ENCODE measurements around the gene SMG6. TPM values are rescaled to one million over a fixed set of nuclear protein-coding genes. Genes with fewer than 3 reads are reported as not detected.

SMG6 gene
- total and polyA plus RNA-seq, 2 of the 13 experiments (the other 11 are each of a cell fraction or from before 2014, with no cell fraction given), result 4.6 to 14.6 TPM

GRCh38 chr17:2090804-2091534, 212.6 kb downstream of the SMG6 start:
- no peak overlapping the region for H3K4me2 ChIP-seq (ENCODE audit: low read depth, low read length)
- intact Hi-C loops (cut with micrococcal nuclease; ENCODE audit: unreplicated experiment), result no loop called here
- no peak overlapping the region for H3K4me3 ChIP-seq (replicated peaks in 1 of 3; ENCODE audit: insufficient read depth in 1 of 3, low read depth in 2 of 3, low read length in 3 of 3)
- no peak overlapping the region for H3K9ac ChIP-seq (ENCODE audit: insufficient read depth, low read depth, low read length)
- peaks cover 0 to 8% of the 10 kb centered on the region in 2 experiments; a peak in 3 of 5 replicates for H3K36me3 ChIP-seq (replicated peaks in 1 of 2; ENCODE audit: control insufficient read depth in 1 of 2, insufficient read depth in 2 of 2, low read length in 2 of 2)
- POLR2A ChIA-PET, result no interaction called here
- peaks cover 40% of the 10 kb centered on the region for H3K4me1 ChIP-seq (ENCODE audit: insufficient read depth, low read length)
- no peaks in the 10 kb centered on the region for H3K79me2 ChIP-seq (ENCODE audit: insufficient read depth, low read length)
- no peak for TF ChIP-seq ZNF883 (CRISPR knock-in tag; IDR thresholded peaks at IDR 0.05; ENCODE audit: not compliant biosample characterization)
- TF ChIP-seq RAD21 (CRISPR knock-in tag; IDR thresholded peaks at IDR 0.05), result no peak
- TF ChIP-seq SRSF4 (IDR thresholded peaks at IDR 0.05; ENCODE audit: low read depth, low read length, poor library complexity, severe bottlenecking), result no peak
- TF ChIP-seq PAX8 (CRISPR knock-in tag; IDR thresholded peaks at IDR 0.05; ENCODE audit: borderline replicate concordance), result no peak
- TF ChIP-seq ZNF501 (CRISPR knock-in tag; IDR thresholded peaks at IDR 0.05), result no peak
- no peak for TF ChIP-seq USF2 (IDR thresholded peaks at IDR 0.05; ENCODE audit: low read depth, low read length)
- no peak for TF ChIP-seq USF2 (CRISPR knock-in tag; IDR thresholded peaks at IDR 0.05; ENCODE audit: borderline replicate concordance)
- no peak for TF ChIP-seq SOX13 (IDR thresholded peaks at IDR 0.05)
- no peak for TF ChIP-seq SOX13 (CRISPR knock-in tag; conservative IDR thresholded peaks at IDR 0.05 in 1 of 2, IDR thresholded peaks at IDR 0.05 in 1 of 2)
- no peak for TF ChIP-seq BORCS8-MEF2B (CRISPR knock-in tag; IDR thresholded peaks at IDR 0.05)
- no peak for TF ChIP-seq EP300 (IDR thresholded peaks at IDR 0.05; ENCODE audit: low read depth in 2 of 2, low read length in 2 of 2)
- no peak for TF ChIP-seq EP300 (CRISPR knock-in tag; IDR thresholded peaks at IDR 0.05; ENCODE audit: borderline replicate concordance)
- no peak for TF ChIP-seq ZBTB38 (CRISPR knock-in tag; IDR thresholded peaks at IDR 0.05)
- TF ChIP-seq ZNF670 (CRISPR knock-in tag; IDR thresholded peaks at IDR 0.05; ENCODE audit: borderline replicate concordance), result no peak
- no peak for TF ChIP-seq KAT2B (IDR thresholded peaks at IDR 0.05; ENCODE audit: borderline replicate concordance, low read depth, low read length)
- TF ChIP-seq HOXD1 (CRISPR knock-in tag; IDR thresholded peaks at IDR 0.05), result no peak
- TF ChIP-seq POLR2AphosphoS2 (IDR thresholded peaks at IDR 0.05; ENCODE audit: low read depth, low read length), result no peak
- no peak for TF ChIP-seq ZNF232 (CRISPR knock-in tag; IDR thresholded peaks at IDR 0.05; ENCODE audit: borderline replicate concordance)
- no peak for TF ChIP-seq PHF20 (CRISPR knock-in tag; IDR thresholded peaks at IDR 0.05)
- TF ChIP-seq GMEB1 (CRISPR knock-in tag; IDR thresholded peaks at IDR 0.05; ENCODE audit: borderline replicate concordance), result no peak
- TF ChIP-seq ZNF382 (CRISPR knock-in tag; IDR thresholded peaks at IDR 0.05; ENCODE audit: borderline replicate concordance), result no peak
- H2AFZ ChIP-seq (ENCODE audit: low read length), result no peak overlapping the region
- no peak for ATAC-seq
- WGBS (ENCODE audit: low lambda C conversion rate), result 96% methylated on average over 2 of the region's 2 CpGs
- CTCF ChIA-PET (ENCODE audit: low intra/inter-chr PET ratio, low total read pairs), result no interaction called here
- BruUV-seq (replicated peaks), result no TSS peak
- no peak overlapping the region for H3K27ac ChIP-seq (ENCODE audit: extremely low read length, insufficient read depth, low read length)
- H4K20me1 ChIP-seq (ENCODE audit: insufficient read depth, low read length), result no peaks in the 10 kb centered on the region
- no peak for DNase-seq (ENCODE audit: low spot score)
- no peaks in the 10 kb centered on the region for H3K9me3 ChIP-seq (ENCODE audit: low read length)
- in situ Hi-C loops (cut with HindIII; ENCODE audit: extremely low pct_ligation_motif_present, low pct_unique_long_range_greater_than_20kb), result no loop called here
- H3K27me3 ChIP-seq (ENCODE audit: control insufficient read depth in 1 of 2, insufficient read depth in 2 of 2, low read length in 2 of 2), result no peaks in the 10 kb centered on the region
- FAIRE-seq, result no peak

Measured in HepG2 (cell line).